K562 (cell line): ENCODE data around the gene ACSF2. TPM values are rescaled to one million over a fixed set of nuclear protein-coding genes. Genes with fewer than 3 reads are reported as not detected.

ENCODE experiments used
- ATF2 ChIP-seq: sonication (generic); formaldehyde crosslinking; IDR thresholded peaks from 2 replicates; pipeline ENCODE4 v1.8.1; 2022; ENCODE audit warnings: missing genetic modification reagents
- BACH1 ChIP-seq: fragments of 200-800 bp; sonication (Bioruptor generic); IDR thresholded peaks from 2 replicates; pipeline ENCODE4 v1.6.1; 2016; ENCODE audit warnings: missing genetic modification characterization, missing compliant biosample characterization
- CEBPB ChIP-seq: fragments of 450-650 bp; IDR thresholded peaks from 2 replicates; pipeline ENCODE4 v1.6.1; 2016; ENCODE audit warnings: missing genetic modification characterization, missing compliant biosample characterization
- CHAMP1 ChIP-seq: fragments of 450-650 bp; IDR thresholded peaks from 2 replicates; pipeline ENCODE4 v1.6.1; 2016; ENCODE audit warnings: mild to moderate bottlenecking
- COPS2 ChIP-seq: fragments of 450-650 bp; conservative IDR thresholded peaks from 2 replicates; pipeline ENCODE4 v1.6.1; 2016; ENCODE audit warnings: mild to moderate bottlenecking, moderate library complexity
- CXXC5 ChIP-seq: fragments of 250-450 bp; sonication (Bioruptor Pico); IDR thresholded peaks from 2 replicates; pipeline ENCODE4 v1.8.0; 2022; ENCODE audit warnings: inconsistent platforms, mild to moderate bottlenecking, moderate library complexity
- ERF ChIP-seq: fragments of 450-650 bp; formaldehyde crosslinking; IDR thresholded peaks from 2 replicates; pipeline ENCODE4 v1.4.0; 2020; ENCODE audit warnings: mild to moderate bottlenecking, mixed read lengths
- ETV1 ChIP-seq: fragments of 450-650 bp; conservative IDR thresholded peaks from 2 replicates; pipeline ENCODE4 v1.6.1; 2016; ENCODE audit warnings: missing genetic modification characterization, control low read depth, low read depth, missing compliant biosample characterization
- HCFC1 ChIP-seq: IDR thresholded peaks from 2 replicates; pipeline ENCODE4 v1.6.1; 2012; ENCODE audit warnings: low read depth, low read length, improper control_type of control experiment
- HDAC2 ChIP-seq: fragments of 450-650 bp; IDR thresholded peaks from 2 replicates; pipeline ENCODE4 v1.6.1; 2016; ENCODE audit warnings: mild to moderate bottlenecking
- HMGN3 ChIP-seq: IDR thresholded peaks from 2 replicates; pipeline ENCODE4 v1.6.1; 2011; ENCODE audit warnings: borderline replicate concordance, low read depth, mild to moderate bottlenecking, mixed read lengths, low read length; ENCODE audit not compliant: insufficient read length; ENCODE audit errors: extremely low read depth
- LEF1 ChIP-seq: fragments of 450-650 bp; IDR thresholded peaks from 2 replicates; pipeline ENCODE4 v1.6.1; 2016; ENCODE audit warnings: mild to moderate bottlenecking
- MCM2 ChIP-seq: fragments of 450-650 bp; IDR thresholded peaks from 2 replicates; pipeline ENCODE4 v1.6.1; 2017; ENCODE audit warnings: low read depth, mild to moderate bottlenecking
- NCOA2 ChIP-seq, 2 experiments: fragments of 450-650 bp; IDR thresholded peaks; 2 replicates each; pipeline ENCODE4 v1.6.1; 2018; ENCODE audit warnings: mild to moderate bottlenecking in 2 of 2, moderate library complexity in 1 of 2; ENCODE audit not compliant: partially characterized antibody in 2 of 2
- PRPF4 ChIP-seq: fragments of 200-400 bp; formaldehyde crosslinking; IDR thresholded peaks from one replicate; pipeline ENCODE4 v1.6.1; 2017; ENCODE audit warnings: low read length, low read depth, mild to moderate bottlenecking; ENCODE audit not compliant: insufficient read depth, poor library complexity, severe bottlenecking
- RBM15 ChIP-seq: fragments of 200-400 bp; formaldehyde crosslinking; IDR thresholded peaks from 2 replicates; pipeline ENCODE4 v1.6.1; 2018; ENCODE audit warnings: mild to moderate bottlenecking, low read length, moderate library complexity; ENCODE audit not compliant: insufficient read depth
- RFX5 ChIP-seq: IDR thresholded peaks from 2 replicates; pipeline ENCODE4 v1.6.1; 2011; ENCODE audit warnings: low read depth, mild to moderate bottlenecking, improper control_type of control experiment, low read length
- RNF219 ChIP-seq: fragments of 250-450 bp; sonication (Bioruptor Pico); IDR thresholded peaks from 2 replicates; pipeline ENCODE4 v1.5.0; 2022; ENCODE audit warnings: mild to moderate bottlenecking
- TCFL5 ChIP-seq: fragments of 250-450 bp; sonication (Bioruptor Pico); conservative IDR thresholded peaks from 2 replicates; pipeline ENCODE4 v1.6.1; 2021; ENCODE audit warnings: mild to moderate bottlenecking, moderate library complexity, matching md5 sums
- XRCC5 ChIP-seq: fragments of 200-400 bp; formaldehyde crosslinking; IDR thresholded peaks from 2 replicates; pipeline ENCODE4 v1.6.1; 2017; ENCODE audit warnings: low read depth, mild to moderate bottlenecking, low read length
- ZFX ChIP-seq: sonication (generic); formaldehyde crosslinking; IDR thresholded peaks from 2 replicates; pipeline ENCODE4 v1.8.0; 2022; ENCODE audit warnings: mild to moderate bottlenecking, missing genetic modification reagents, moderate library complexity
- ZNF134 ChIP-seq: fragments of 250-450 bp; sonication (Bioruptor Pico); conservative IDR thresholded peaks from 2 replicates; pipeline ENCODE4 v1.4.0; 2020
- ZNF311 ChIP-seq: fragments of 250-450 bp; sonication (Bioruptor Pico); IDR thresholded peaks from 2 replicates; pipeline ENCODE4 v1.4.0; 2020; ENCODE audit warnings: mild to moderate bottlenecking, moderate library complexity
- ZNF41 ChIP-seq: fragments of 250-450 bp; sonication (Bioruptor Pico); conservative IDR thresholded peaks from 2 replicates; pipeline ENCODE4 v1.4.0; 2020; ENCODE audit warnings: mild to moderate bottlenecking
- ZNF699 ChIP-seq: fragments of 250-450 bp; sonication (Bioruptor Pico); IDR thresholded peaks from 2 replicates; pipeline ENCODE4 v1.8.0; 2021; ENCODE audit warnings: mild to moderate bottlenecking, moderate library complexity; ENCODE audit not compliant: insufficient replicate concordance
- ZNF766 ChIP-seq: fragments of 200-800 bp; sonication (Bioruptor generic); conservative IDR thresholded peaks from 2 replicates; pipeline ENCODE4 v1.6.1; 2016; ENCODE audit warnings: missing genetic modification characterization, missing compliant biosample characterization
- polyA plus RNA-seq, 8 experiments: library from polyadenylated mRNA; depleted of rRNA in 4 of 8; stranded (reverse) in 5 of 8; unstranded in 3 of 8; fragments of >200 nt; fragmentation: Nextera tagmentation in 2 of 8; fragmentation: Illumina TruSeq in 1 of 8; extraction: Ambion mirVana in 2 of 8; extraction: Trizol in 1 of 8; gene quantifications; 2 replicates each; pipeline versions ENCODE4 v1.2.1 to v1.2.3, GENCODE V29; 2011 to 2014; ENCODE audit warnings: inconsistent platforms in 1 of 8, missing spikeins in 1 of 8
- total RNA-seq, 7 experiments: library from RNA; depleted of rRNA in 6 of 7; stranded (reverse); fragments of >200 nt in 6 of 7; fragmentation: Illumina TruSeq in 2 of 7; extraction: Trizol in 2 of 7; gene quantifications; 2 replicates each; pipeline versions ENCODE4 v1.2.1 to v1.2.3, GENCODE V29; 2011 to 2021; ENCODE audit warnings: low replicate concordance in 1 of 7

Gene ACSF2
- total and polyA plus RNA-seq, 9 of the 15 experiments (the other 6 are each of a cell fraction or from before 2014, with no cell fraction given), result 0.89 to 6.1 (median 3.5) TPM

GRCh38 chr17:50448643-50449042 lies 22.6 kb downstream of the ACSF2 start (continued):
- TF ChIP-seq CHAMP1 (no peak), XRCC5 (no peak), ZFX (no peak), ZNF134 (CRISPR knock-in tag) (0 out of 2 replicates have a peak, but pooled peaks have one; percentile 71), BACH1 (peak; percentile 83), HMGN3 (no peak), HDAC2 (no peak), CEBPB (tag) (no peak), ZNF699 (CRISPR knock-in tag) (no peak), ZNF311 (CRISPR knock-in tag) (peak; percentile 74; the same call in 1 of the 2 replicates), ZNF41 (peak; percentile 86), RBM15 (no peak), ZNF766 (CRISPR knock-in tag) (peak; percentile 96), NCOA2 (IDR thresholded peaks at IDR 0.05; ENCODE audit: partially characterized antibody in 2 of 2) (no peak), HCFC1 (no peak), CXXC5 (peak; percentile 65), PRPF4 (no peak), TCFL5 (CRISPR knock-in tag) (peak; percentile 82), RFX5 (no peak), ERF (CRISPR knock-in tag) (0 out of 2 replicates have a peak, but pooled peaks have one; percentile 63), MCM2 (no peak), RNF219 (CRISPR knock-in tag) (0 out of 2 replicates have a peak, but pooled peaks have one; percentile 21), ETV1 (tag) (no peak), ATF2 (CRISPR knock-in tag) (no peak), LEF1 (no peak), COPS2 (no peak)
